HG03442 (cell line): ENCODE results near the gene MYH11.
"Not testable (repeated sequence)": the region's sequence is repeated elsewhere in the genome, so short reads cannot be mapped to it uniquely, and the experiment has no call there.

Experiments used
- ATAC-seq: cut with Tn5 transposase; IDR thresholded peaks from one replicate; pipeline ENCODE4 v1.9.1; 2021; ENCODE audit warnings: mild to moderate bottlenecking, moderate library complexity; ENCODE audit not compliant: unreplicated experiment

The MYH11 gene

GRCh38 chr16:15757630-15758251 lies 99.1 kb downstream of the MYH11 start:
- no peak for ATAC-seq

- ATAC-seq = no peak
Measured at GRCh38 chr16:15757077-15757386, 99.8 kb downstream of the MYH11 start.

- no peak for ATAC-seq
Measured at GRCh38 chr16:15754821-15755534, 101.8 kb downstream of the MYH11 start.

- ATAC-seq = no peak
Measured at GRCh38 chr16:15752717-15753488, 103.9 kb downstream of the MYH11 start.

- no peak for ATAC-seq
Measured at GRCh38 chr16:15751940-15752339, 104.9 kb downstream of the MYH11 start.

GRCh38 chr16:15749985-15750384 lies 106.8 kb downstream of the MYH11 start:
- ATAC-seq = no peak

- ATAC-seq = no peak
Measured at GRCh38 chr16:15749371-15749770, 107.5 kb downstream of the MYH11 start.

- ATAC-seq = no peak
Measured at GRCh38 chr16:15748654-15749053, 108.2 kb downstream of the MYH11 start.

GRCh38 chr16:15747937-15748336 lies 108.9 kb downstream of the MYH11 start:
- no peak for ATAC-seq

- ATAC-seq = no peak
Measured at GRCh38 chr16:15746332-15746731, 110.5 kb downstream of the MYH11 start.

GRCh38 chr16:15743657-15744056 lies 113.2 kb downstream of the MYH11 start:
- ATAC-seq = no peak

- no peak for ATAC-seq
Measured at GRCh38 chr16:15742716-15743115, 114.1 kb downstream of the MYH11 start.

- no peak for ATAC-seq
Measured at GRCh38 chr16:15741207-15741871, 115.5 kb downstream of the MYH11 start.

GRCh38 chr16:15739950-15740349 lies 116.9 kb downstream of the MYH11 start:
- ATAC-seq = no peak

GRCh38 chr16:15739464-15739863 lies 117.4 kb downstream of the MYH11 start:
- no peak for ATAC-seq

GRCh38 chr16:15737140-15737644 lies 119.6 kb downstream of the MYH11 start:
- ATAC-seq = no peak

- no peak for ATAC-seq
Measured at GRCh38 chr16:15736529-15736928, 120.3 kb downstream of the MYH11 start.

GRCh38 chr16:15735610-15736009 lies 121.2 kb downstream of the MYH11 start:
- ATAC-seq = no peak

GRCh38 chr16:15732416-15732815 lies 124.4 kb downstream of the MYH11 start:
- no peak for ATAC-seq

- no peak for ATAC-seq
Measured at GRCh38 chr16:15729152-15729551, 127.7 kb downstream of the MYH11 start.

- ATAC-seq = not testable (repeated sequence)
Measured at GRCh38 chr16:15727697-15728096, 129.1 kb downstream of the MYH11 start.
